ENCODE data around the gene DGKI.

The DGKI gene

GRCh38 chr7:137590071-137590755, 256.6 kb downstream of the DGKI start:
- DNase-seq: no peak

- no peak for DNase-seq
Measured at GRCh38 chr7:137587326-137587725, 259.4 kb downstream of the DGKI start.

- DNase-seq: no peak
Measured at GRCh38 chr7:137585591-137585990, 261.2 kb downstream of the DGKI start.

- no peak for DNase-seq
Measured at GRCh38 chr7:137583172-137583571, 263.6 kb downstream of the DGKI start.

GRCh38 chr7:137579913-137580640, 266.7 kb downstream of the DGKI start:
- DNase-seq: no peak

- DNase-seq: no peak
Measured at GRCh38 chr7:137578541-137578940, 268.2 kb downstream of the DGKI start.

GRCh38 chr7:137577184-137577583, 269.6 kb downstream of the DGKI start:
- no peak for DNase-seq

- DNase-seq: no peak
Measured at GRCh38 chr7:137576481-137576880, 270.3 kb downstream of the DGKI start.

- DNase-seq: no peak
Measured at GRCh38 chr7:137574812-137575211, 272.0 kb downstream of the DGKI start.

GRCh38 chr7:137572056-137572784, 274.6 kb downstream of the DGKI start:
- DNase-seq: no peak

GRCh38 chr7:137564677-137565076, 282.1 kb downstream of the DGKI start:
- DNase-seq: no peak

- DNase-seq: no peak
Measured at GRCh38 chr7:137563981-137564380, 282.8 kb downstream of the DGKI start.

GRCh38 chr7:137547485-137547884, 299.3 kb downstream of the DGKI start:
- DNase-seq: no peak

GRCh38 chr7:137546671-137547070, 300.1 kb downstream of the DGKI start:
- DNase-seq: no peak

- no peak for DNase-seq
Measured at GRCh38 chr7:137546009-137546408, 300.8 kb downstream of the DGKI start.

GRCh38 chr7:137545059-137545716, 301.6 kb downstream of the DGKI start:
- DNase-seq: no peak

GRCh38 chr7:137544453-137545058, 302.2 kb downstream of the DGKI start:
- DNase-seq: no peak

- no peak for DNase-seq
Measured at GRCh38 chr7:137539111-137539715, 307.6 kb downstream of the DGKI start.

- no peak for DNase-seq
Measured at GRCh38 chr7:137538361-137538762, 308.4 kb downstream of the DGKI start.

GRCh38 chr7:137535579-137535978, 311.2 kb downstream of the DGKI start:
- DNase-seq: no peak

- no peak for DNase-seq
Measured at GRCh38 chr7:137531671-137532070, 315.1 kb downstream of the DGKI start.

- no peak for DNase-seq
Measured at GRCh38 chr7:137527634-137528033, 319.1 kb downstream of the DGKI start.

Measured in stimulated activated naive CD4-positive, alpha-beta T cell (primary cell).